Suprapubic skin (tissue), 3 donors: ENCODE measurements around the gene PMEPA1.

Experiments used
- POLR2A ChIP-seq, 2 donors: fragments of 450-650 bp; IDR thresholded peaks; one replicate each; pipeline ENCODE4 v1.6.1; 2017; ENCODE audit warnings: antibody characterized with exemption in 2 of 2, mild to moderate bottlenecking in 2 of 2, moderate library complexity in 2 of 2
- TF ChIP-seq, protein P1 (sequence below), 2 donors: fragments of 200-600 bp in 1 of 2; fragments of 450-650 bp in 1 of 2; sonication (generic) in 1 of 2; IDR thresholded peaks; one replicate each; pipeline ENCODE4 v1.5.1; 2016 to 2019; ENCODE audit warnings: antibody characterized with exemption in 2 of 2, mild to moderate bottlenecking in 1 of 2, moderate library complexity in 1 of 2

- TF ChIP-seq, protein P1, sequence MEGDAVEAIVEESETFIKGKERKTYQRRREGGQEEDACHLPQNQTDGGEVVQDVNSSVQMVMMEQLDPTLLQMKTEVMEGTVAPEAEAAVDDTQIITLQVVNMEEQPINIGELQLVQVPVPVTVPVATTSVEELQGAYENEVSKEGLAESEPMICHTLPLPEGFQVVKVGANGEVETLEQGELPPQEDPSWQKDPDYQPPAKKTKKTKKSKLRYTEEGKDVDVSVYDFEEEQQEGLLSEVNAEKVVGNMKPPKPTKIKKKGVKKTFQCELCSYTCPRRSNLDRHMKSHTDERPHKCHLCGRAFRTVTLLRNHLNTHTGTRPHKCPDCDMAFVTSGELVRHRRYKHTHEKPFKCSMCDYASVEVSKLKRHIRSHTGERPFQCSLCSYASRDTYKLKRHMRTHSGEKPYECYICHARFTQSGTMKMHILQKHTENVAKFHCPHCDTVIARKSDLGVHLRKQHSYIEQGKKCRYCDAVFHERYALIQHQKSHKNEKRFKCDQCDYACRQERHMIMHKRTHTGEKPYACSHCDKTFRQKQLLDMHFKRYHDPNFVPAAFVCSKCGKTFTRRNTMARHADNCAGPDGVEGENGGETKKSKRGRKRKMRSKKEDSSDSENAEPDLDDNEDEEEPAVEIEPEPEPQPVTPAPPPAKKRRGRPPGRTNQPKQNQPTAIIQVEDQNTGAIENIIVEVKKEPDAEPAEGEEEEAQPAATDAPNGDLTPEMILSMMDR (IDR thresholded peaks at IDR 0.05) = no peak
- TF ChIP-seq POLR2A (IDR thresholded peaks at IDR 0.05) = no peak
Observed at GRCh38 chr20:57610261-57610952, 99.4 kb downstream of the PMEPA1 start.
